ENCODE measurements around the gene C20orf144. TPM values are rescaled to one million over a fixed set of nuclear protein-coding genes. Genes with fewer than 3 reads are reported as not detected.

C20orf144 gene
- total RNA-seq, 1 experiment from 2014 or later, result not detected

DNA sequence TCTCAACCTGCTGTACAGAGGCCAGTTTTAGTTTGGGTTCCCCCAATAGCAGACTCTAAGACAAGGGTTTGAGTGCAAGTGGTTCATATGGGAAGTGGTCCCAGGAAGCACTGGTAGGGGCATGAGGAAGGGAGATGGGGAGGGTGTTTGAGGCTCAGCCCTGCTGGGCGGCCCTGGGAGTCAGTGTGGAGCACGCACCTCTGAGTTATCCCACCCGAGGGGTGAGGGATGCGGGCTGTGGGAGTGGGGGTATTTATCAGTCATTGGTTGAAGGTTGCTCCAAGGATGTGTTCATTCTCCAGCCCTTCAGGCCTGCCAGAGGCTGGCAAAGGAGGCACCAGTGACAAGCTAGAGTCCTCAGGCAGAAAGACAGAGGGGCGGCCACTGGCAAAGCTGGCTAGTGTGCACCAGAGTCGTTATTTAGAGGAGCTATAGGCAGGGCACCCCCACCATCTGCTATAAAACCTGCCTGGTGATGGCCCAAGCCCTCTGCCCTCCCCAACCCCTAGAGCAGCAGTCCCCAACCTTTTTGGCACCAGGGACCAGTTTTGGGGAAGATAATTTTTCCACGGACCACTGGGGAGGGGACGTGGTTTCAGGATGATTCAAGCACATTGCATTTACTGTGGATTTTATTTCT lies 41.5 kb downstream of the C20orf144 start:
- ATAC-seq (no peak), DNase-seq (no peak)
- Histone ChIP-seq H3K27me3 (ENCODE audit: low read length) (no peaks in the 10 kb centered on the region), H2AFZ (ENCODE audit: low read length) (no peak overlapping the region), H3K9me2 (replicated peaks; ENCODE audit: low read length) (no peaks in the 10 kb centered on the region), H3K27ac (ENCODE audit: low read length) (no peak overlapping the region), H3F3A (ENCODE audit: low read length, unreplicated experiment) (no peaks in the 10 kb centered on the region), H3K9ac (ENCODE audit: low read length) (no peak overlapping the region), H3K4me2 (ENCODE audit: low read length) (no peak overlapping the region), H4K20me1 (ENCODE audit: low read length) (no peaks in the 10 kb centered on the region), H3K4me1 (ENCODE audit: insufficient read depth, low read length) (no peaks in the 10 kb centered on the region), H3K4me3 (ENCODE audit: low read length) (no peak overlapping the region), H3K36me3 (ENCODE audit: low read depth, low read length) (no peaks in the 10 kb centered on the region), H3K9me3 (ENCODE audit: low read length) (no peaks in the 10 kb centered on the region), H3K79me2 (ENCODE audit: low read length) (no peaks in the 10 kb centered on the region)
- no TSS peak for BruUV-seq (replicated peaks)
- POLR2A ChIA-PET (ENCODE audit: unreplicated experiment), result no interaction called here
- intact Hi-C loops (cut with micrococcal nuclease), result no loop called here
- CTCF ChIA-PET, result no interaction called here
- no peak for TF ChIP-seq EZH2 (IDR thresholded peaks at IDR 0.05; ENCODE audit: low read length, unreplicated experiment)
- TF ChIP-seq, protein P1, sequence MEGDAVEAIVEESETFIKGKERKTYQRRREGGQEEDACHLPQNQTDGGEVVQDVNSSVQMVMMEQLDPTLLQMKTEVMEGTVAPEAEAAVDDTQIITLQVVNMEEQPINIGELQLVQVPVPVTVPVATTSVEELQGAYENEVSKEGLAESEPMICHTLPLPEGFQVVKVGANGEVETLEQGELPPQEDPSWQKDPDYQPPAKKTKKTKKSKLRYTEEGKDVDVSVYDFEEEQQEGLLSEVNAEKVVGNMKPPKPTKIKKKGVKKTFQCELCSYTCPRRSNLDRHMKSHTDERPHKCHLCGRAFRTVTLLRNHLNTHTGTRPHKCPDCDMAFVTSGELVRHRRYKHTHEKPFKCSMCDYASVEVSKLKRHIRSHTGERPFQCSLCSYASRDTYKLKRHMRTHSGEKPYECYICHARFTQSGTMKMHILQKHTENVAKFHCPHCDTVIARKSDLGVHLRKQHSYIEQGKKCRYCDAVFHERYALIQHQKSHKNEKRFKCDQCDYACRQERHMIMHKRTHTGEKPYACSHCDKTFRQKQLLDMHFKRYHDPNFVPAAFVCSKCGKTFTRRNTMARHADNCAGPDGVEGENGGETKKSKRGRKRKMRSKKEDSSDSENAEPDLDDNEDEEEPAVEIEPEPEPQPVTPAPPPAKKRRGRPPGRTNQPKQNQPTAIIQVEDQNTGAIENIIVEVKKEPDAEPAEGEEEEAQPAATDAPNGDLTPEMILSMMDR (conservative IDR thresholded peaks at IDR 0.05; ENCODE audit: low read depth, low read length), result no peak
- no peak for TF ChIP-seq EZH2phosphoT487 (IDR thresholded peaks at IDR 0.05; ENCODE audit: borderline replicate concordance, low read length)

DNA sequence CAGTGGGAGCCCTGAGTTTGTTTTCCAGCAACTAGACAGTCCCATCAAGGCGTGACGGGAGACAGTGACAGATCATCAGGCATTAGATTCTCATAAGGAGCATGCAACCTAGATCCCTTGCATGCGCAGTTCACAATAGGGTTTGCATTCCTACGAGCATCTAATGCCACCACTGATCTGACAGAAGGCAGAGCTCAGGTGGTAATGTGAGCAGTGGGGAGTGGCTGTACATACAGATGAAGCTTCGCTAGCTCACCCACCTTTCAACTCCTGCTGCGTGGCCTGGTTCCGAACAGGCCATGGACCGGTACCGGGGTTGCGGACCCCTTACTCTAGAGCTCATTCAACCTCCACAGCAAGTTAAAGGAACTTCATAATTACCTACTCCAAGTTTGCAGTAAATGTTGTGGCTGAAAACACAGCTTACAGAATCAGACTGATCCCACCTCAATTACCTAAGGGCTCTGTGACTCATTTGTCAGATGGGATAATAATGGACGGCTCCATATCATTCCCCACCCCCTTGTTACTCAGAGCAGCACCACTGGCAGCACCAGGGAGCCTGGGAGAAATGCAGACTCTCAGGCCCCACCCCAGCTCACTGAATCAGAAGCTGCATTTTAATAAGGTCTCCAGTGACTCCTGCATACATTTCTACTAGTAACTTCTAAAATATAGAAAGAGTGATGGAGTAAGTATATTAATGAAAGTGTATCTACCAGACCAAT lies 42.2 kb downstream of the C20orf144 start:
- no TSS peak for BruUV-seq (replicated peaks)

More for the DNA sequence above, 42.2 kb downstream of the C20orf144 start:
- TF ChIP-seq EZH2phosphoT487 (IDR thresholded peaks at IDR 0.05; ENCODE audit: borderline replicate concordance, low read length) (no peak), EZH2 (IDR thresholded peaks at IDR 0.05; ENCODE audit: low read length, unreplicated experiment) (no peak)
- TF ChIP-seq, protein P1 (conservative IDR thresholded peaks at IDR 0.05; ENCODE audit: low read depth, low read length), result no peak
- ChIA-PET POLR2A (ENCODE audit: unreplicated experiment) (no interaction called here), CTCF (no interaction called here)
- ATAC-seq (no peak), DNase-seq (no peak)
- H3K4me3 ChIP-seq (ENCODE audit: low read length), result no peak overlapping the region
- intact Hi-C loops (cut with micrococcal nuclease), result no loop called here
- H3K4me1 ChIP-seq (ENCODE audit: insufficient read depth, low read length), result no peaks in the 10 kb centered on the region
- no peaks in the 10 kb centered on the region for H3K9me3 ChIP-seq (ENCODE audit: low read length)
- no peaks in the 10 kb centered on the region for H3K9me2 ChIP-seq (replicated peaks; ENCODE audit: low read length)
- no peaks in the 10 kb centered on the region for H3F3A ChIP-seq (ENCODE audit: low read length, unreplicated experiment)
- H3K36me3 ChIP-seq (ENCODE audit: low read depth, low read length), result no peaks in the 10 kb centered on the region
- no peak overlapping the region for H3K27ac ChIP-seq (ENCODE audit: low read length)
- no peak overlapping the region for H3K9ac ChIP-seq (ENCODE audit: low read length)
- H3K4me2 ChIP-seq (ENCODE audit: low read length), result no peak overlapping the region
- no peaks in the 10 kb centered on the region for H4K20me1 ChIP-seq (ENCODE audit: low read length)
- H3K27me3 ChIP-seq (ENCODE audit: low read length), result no peaks in the 10 kb centered on the region
- H3K79me2 ChIP-seq (ENCODE audit: low read length), result no peaks in the 10 kb centered on the region
- H2AFZ ChIP-seq (ENCODE audit: low read length), result no peak overlapping the region

All from PC-3 (cell line).